UCSD-AML1 (cell line): Measurements from ENCODE around the gene MTHFD2.
"Not testable (repeated sequence)": the region's sequence is repeated elsewhere in the genome, so short reads cannot be mapped to it uniquely, and the experiment has no call there.

Source experiments
- DNase-seq: peaks from one replicate; lab custom pipeline; 2025; ENCODE audit not compliant: unreplicated experiment; lab: John Stamatoyannopoulos, UW

Gene MTHFD2

GRCh38 chr2:74197049-74197448 is 1.4 kb upstream of the MTHFD2 start:
- DNase-seq: no peak

GRCh38 chr2:74198023-74198460 is 373 bp upstream of the MTHFD2 start:
- no peak for DNase-seq

GRCh38 chr2:74199275-74199701 is 873 bp downstream of the MTHFD2 start:
- no peak for DNase-seq

GRCh38 chr2:74199871-74200305 is 1.5 kb downstream of the MTHFD2 start:
- no peak for DNase-seq

GRCh38 chr2:74201196-74201595 is 2.8 kb downstream of the MTHFD2 start:
- DNase-seq: no peak

- DNase-seq: no peak
Measured at GRCh38 chr2:74201596-74201995, 3.2 kb downstream of the MTHFD2 start.

- no peak for DNase-seq
Measured at GRCh38 chr2:74204436-74204835, 6.0 kb downstream of the MTHFD2 start.

GRCh38 chr2:74205113-74205512 is 6.7 kb downstream of the MTHFD2 start:
- no peak for DNase-seq

GRCh38 chr2:74205596-74205995 is 7.2 kb downstream of the MTHFD2 start:
- DNase-seq: no peak

GRCh38 chr2:74206180-74206688 is 7.8 kb downstream of the MTHFD2 start:
- DNase-seq: no peak

GRCh38 chr2:74212702-74213410 is 14.4 kb downstream of the MTHFD2 start:
- DNase-seq: no peak

GRCh38 chr2:74215771-74216170 is 17.4 kb downstream of the MTHFD2 start:
- not testable (repeated sequence) for DNase-seq

- DNase-seq: no peak
Measured at GRCh38 chr2:74216642-74217041, 18.2 kb downstream of the MTHFD2 start.

GRCh38 chr2:74219846-74220486 is 21.6 kb downstream of the MTHFD2 start:
- DNase-seq: no peak

- no peak for DNase-seq
Measured at GRCh38 chr2:74221091-74221490, 22.7 kb downstream of the MTHFD2 start.

- no peak for DNase-seq
Measured at GRCh38 chr2:74221604-74222299, 23.3 kb downstream of the MTHFD2 start.

GRCh38 chr2:74222300-74222650 is 23.9 kb downstream of the MTHFD2 start:
- DNase-seq: no peak

GRCh38 chr2:74223941-74224770 is 25.7 kb downstream of the MTHFD2 start:
- DNase-seq: no peak

GRCh38 chr2:74225698-74226459 is 27.5 kb downstream of the MTHFD2 start:
- DNase-seq: no peak

GRCh38 chr2:74226648-74227213 is 28.3 kb downstream of the MTHFD2 start:
- no peak for DNase-seq
